NCI-H128 (cell line): Measurements from ENCODE around the gene SMPD3.
"Not testable (repeated sequence)": the region's sequence is repeated elsewhere in the genome, so short reads cannot be mapped to it uniquely, and the experiment has no call there.

Experiments
- DNase-seq: peaks from one replicate; lab custom pipeline; 2025; ENCODE audit not compliant: unreplicated experiment; lab: John Stamatoyannopoulos, UW

Gene SMPD3

DNA sequence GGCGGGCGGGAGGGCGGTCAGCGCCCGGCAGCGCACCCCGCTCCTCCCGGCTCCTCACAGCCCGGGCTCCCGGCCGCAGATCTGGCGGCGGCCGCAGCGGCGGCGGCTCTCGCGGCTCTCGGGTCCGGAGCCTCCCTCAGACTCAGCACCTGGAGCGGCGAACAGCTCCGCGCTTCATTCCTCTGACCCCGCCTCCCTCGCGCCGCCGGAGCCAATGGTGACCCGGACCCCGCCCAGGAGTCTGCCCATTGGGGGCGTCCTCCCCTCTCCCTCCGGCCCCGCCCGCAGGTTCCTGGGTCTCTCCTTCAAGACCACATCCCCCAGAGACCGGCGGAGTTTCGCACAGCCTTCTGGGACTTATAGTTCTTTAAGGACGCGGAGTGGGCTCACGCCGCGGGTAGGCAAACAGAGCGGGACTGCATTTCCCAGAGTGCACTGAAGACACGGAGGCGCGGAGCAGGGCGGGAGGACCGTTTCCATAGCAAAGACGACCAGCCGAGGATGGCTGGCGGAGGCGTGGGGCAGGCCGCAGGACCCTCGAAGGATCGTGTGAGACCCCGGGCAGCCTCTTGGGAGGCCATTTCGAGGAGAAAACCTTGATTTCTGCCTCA is at the start of gene SMPD3:
Gene SMPD3, minus strand, starts transcription at position 149 of the 611 bp plus-strand sequence. CDS start 76,327 bp downstream, outside the sequence.
- peak; percentile 95 for DNase-seq

DNA sequence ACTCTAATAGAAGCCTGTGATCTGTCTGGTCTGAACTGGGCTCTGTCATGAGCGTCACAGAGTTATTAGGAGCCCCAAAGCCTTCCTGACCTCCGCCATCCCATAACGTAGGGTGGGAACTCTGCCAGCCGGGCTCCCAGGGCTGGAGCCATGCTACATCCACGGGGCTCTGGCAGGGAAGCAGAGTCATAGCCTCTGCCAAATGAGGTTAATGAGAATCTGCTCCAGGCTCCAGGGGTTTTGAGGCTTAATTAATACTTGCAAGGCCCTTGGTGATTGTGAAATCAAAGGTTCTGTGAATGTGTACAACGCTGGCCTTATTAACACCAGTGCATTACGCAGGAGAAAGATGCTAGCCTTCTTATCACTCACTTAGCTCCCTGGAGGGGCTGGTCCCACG is 48.4 kb upstream of the SMPD3 start:
- DNase-seq = no peak

DNA sequence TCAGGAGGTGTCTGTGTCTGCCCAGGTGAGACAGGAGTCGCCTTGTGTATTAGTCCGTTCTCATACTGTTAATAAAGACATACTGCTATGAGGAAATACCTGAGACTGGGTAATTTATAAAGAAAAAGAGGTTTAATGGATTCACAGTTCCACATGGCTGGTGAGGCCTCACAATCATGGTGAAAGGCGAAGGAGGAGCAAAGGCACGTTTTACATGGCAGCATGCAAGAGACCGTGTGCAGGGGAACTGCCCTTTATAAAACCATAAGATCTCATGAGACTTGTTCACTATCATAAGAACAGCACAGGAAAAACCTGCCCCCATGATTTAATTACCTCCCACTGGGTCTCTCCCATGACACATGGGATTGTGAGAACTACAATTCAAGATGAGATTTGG is 46.0 kb upstream of the SMPD3 start:
- DNase-seq = not testable (repeated sequence)

DNA sequence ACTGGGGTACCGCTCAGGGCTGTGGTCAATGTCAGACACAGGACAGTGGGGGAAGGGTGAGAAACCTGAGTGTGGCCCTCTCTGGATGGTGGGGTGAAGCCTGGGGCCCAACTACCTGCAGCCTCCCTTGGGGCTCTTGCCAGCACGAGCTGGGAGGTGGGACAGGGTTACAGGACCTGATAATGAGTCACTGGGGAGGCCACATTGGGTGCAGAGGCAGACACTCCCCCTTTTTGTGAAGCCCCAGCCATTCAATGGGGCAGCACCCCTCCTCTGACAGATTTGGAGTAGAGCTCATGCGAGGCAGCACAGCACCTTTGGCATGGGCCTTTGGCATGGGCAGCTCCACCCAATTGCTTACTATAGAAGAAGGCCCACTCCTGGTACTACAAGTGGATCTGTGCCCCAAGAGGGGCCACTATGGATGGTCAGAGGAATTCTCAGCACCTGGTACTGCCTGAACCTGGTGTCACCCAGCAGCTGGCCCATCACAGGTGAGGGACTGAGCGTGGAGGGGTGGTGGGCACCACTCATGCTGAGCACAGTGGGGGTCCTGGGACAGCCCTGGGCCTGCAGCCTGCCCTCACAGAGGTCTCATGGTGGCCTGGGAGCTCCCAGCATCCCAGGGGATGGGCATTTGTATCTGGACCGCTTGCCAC is 45.2 kb upstream of the SMPD3 start:
- DNase-seq = no peak

DNA sequence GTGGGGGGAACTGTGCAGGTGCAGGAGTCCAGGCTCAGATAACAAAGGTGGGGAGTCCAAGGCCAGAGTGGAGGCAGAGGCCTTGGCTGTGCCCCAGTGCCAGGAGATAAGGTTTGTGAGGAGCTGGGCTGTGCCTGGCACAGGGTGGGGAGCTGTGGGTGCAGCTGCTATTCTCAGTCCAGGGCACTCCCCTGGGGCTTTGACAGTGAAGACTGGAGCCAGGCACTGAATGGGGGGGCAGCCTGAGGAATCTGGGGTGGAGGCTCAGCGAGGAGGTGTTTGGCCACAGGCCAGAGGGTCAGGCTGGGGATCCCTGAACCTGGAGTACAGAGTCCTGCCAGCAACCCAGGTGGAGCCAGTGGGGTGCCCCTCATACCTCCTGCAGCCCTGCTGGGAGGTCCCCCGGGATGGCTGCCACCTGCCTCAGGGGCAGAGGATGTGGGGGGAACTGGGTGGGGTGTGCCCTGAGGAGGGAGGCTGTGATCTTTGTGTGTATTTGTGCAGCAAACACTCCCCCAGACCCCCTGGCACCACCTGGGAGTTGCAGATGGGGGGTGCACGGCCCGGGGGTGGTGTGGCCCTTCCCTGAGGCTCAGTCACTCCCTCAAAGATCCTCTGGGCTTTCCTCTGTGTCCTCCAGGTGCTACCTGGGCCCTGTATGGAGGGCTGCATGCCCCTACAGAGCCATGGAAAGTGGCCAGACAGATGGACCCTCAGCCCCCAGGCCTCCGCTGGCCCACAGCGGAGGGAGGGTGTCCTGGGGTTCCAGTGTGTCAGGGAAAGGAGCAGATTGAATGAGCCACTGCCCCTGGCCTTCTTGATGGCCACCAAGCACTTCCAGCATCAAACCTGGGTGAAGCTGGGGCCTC is 44.5 kb upstream of the SMPD3 start:
- DNase-seq = no peak

DNA sequence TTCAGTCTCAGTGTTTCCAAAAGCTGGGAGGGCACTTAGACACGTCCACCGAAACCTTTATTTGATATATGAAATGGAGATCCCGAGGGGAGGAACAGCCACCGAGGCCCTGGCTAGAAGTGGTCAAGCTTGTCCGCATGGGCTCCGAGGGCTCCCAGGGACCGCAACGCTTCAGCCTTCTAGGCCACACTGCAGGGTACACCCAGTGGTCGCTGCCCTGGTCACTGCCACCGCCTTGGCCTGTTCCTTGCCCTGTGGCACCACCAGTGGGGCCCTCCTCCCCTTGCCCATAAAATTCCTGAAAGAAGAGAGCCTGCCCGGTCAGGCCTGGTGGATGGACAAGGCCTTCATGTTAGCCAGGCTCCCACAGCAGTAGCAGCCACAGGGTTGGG is 43.8 kb upstream of the SMPD3 start:
- no peak for DNase-seq

DNA sequence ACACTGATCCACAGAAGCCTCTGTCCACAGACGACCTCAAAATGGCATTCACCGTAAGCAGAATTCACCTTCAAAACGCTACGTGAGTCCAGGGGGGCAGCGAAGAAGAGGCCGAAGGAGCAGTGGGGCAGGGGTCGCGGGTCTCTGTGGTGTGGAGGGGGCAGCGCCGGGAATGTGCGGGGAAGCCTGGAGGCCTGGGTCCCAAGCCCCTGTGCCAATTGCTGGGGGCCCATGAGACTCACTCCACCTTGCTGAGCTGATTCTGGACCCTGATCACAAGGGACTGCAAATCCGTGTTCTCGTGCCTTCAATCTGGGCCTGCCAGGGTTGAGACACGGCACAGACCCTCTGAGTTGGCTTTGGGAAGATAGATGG is 43.3 kb upstream of the SMPD3 start:
- DNase-seq = no peak

DNA sequence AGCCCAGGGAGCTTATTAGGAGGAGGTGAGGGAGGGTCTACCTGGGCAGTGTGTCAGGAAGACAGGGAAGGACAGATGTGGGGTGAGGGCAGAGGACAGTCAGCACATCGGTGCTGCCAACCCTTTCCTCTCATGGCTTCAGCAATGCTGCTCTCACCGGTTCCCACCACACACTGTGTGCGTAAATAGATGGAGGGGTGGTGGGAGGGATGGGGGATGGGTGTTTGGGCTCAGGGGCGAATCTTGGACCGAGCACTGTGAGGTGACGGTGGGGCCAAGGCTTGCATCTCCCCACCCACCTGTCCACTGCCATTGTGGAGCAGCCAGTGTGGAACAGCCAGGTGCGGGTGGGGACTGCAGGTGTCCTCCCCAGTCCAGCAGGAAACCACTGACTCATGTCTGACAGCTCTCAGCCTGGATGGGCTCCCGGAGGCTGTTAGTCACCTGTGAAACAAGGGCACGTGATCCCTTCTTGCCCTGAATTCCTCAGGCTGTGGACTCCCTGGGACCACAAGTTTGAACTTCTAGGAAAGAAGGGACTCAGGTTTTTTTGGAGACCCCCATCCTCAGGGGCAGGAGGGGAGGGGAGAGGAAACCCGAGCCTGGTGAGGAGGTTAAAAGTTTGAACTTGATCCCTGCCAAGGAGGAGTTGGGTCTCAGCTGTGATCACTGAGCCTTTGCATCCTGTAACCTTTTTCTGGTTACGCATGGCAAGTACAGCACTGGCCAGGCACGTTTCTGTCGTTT is 42.7 kb upstream of the SMPD3 start:
- no peak for DNase-seq

DNA sequence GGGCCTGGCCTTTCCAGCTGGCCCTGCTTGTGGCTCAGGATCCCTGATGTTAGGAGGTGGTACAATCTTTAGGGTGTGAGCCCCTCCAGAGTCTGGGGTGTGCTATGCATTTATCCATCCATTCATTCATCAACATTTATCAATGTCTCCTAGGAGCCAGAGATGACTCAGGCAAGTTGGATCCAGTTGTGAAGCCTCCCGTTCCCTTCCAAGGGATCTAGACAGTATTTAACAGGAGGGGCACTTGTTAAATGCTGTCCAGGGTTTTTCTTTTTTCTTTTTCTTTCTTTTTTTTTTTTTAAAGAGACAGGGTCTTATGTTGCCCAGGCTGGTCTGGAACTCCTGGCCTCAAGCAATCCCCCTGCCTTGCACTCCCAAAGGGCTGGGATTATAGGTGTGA is 42.0 kb upstream of the SMPD3 start:
- DNase-seq = no peak

DNA sequence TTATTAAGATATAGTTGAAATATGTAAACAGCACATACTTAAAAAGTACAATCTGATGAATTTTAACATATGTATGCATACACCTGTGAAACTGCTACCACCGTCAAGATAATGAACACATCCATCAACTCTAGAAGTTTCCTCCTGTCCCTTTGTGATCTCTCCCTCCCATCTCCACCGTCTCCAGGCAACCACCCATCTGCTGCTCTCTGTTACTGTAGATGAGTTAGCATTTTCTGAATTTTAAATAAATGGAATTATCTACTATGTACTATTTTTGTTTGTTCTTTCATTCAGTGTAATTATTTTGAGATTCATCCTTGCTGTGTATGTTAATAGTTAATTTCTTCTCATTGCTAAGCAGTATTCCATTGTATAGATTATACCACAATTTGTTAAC is 40.2 kb upstream of the SMPD3 start:
- no peak for DNase-seq

DNA sequence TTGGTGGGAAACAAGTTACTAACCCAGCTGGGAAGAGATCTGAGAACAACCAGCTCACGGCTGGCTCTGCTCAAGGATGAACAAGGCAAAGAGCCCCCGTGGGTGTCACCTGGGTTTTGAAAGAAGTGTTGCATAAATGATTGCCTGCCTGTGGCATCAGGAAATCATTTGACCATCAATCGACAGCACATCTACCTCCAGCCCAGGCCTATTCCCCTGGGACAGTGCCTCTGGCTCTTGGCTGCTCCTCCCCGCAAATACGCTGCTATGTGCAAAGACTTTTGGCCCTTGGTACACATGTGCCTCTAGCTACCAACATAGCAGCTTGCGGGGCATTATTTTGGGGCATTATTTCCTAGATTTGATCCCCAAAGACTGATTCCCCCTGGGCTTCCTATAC is 39.4 kb upstream of the SMPD3 start:
- DNase-seq = no peak

DNA sequence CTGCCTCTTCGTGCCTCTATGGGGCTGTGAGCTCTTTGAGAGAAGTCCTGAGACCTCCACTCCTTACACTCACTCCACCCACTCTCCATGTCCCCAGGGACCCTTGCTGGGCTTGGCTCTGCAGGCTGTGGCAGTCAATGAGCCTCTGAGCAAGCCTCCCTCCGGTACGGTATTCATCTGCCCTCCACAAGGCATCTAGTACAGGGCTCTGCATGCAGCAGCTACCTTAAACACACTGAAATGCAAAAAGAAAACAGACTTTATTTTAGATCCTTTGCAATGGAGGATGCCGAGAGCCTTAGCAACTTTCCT is 38.9 kb upstream of the SMPD3 start:
- DNase-seq = no peak

DNA sequence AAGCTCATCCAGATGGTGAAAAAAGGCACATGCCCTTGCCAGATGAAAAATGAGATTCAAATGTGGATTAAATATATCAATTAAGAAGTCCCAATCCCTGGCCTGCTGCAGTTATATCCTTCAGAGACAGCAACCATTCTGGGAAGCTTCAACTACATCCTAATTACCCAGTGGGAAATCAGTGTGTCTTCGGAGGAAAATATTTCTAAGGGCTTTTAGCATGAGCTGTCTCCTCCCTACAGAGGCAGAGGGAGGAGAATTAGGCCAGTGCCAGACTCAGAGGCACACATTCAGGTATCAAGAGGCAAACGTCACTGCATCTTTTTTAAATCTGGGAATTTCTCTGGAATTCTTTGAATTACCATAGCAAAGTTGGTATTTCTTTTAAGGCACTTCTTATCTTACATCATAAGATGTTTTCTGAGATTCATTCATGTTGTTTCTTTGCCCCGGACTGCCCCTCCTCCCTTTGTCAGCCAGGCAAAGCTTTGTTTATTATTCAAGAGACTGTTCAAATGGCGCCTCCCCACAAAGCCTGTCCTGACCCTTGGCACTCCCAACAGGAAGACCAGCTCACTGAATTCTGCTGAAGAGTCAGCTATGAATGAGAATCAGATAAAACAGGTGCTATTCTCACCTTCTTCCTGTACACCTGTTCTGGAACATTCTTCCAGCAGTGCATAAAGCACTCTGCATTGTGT is 38.3 kb upstream of the SMPD3 start:
- no peak for DNase-seq

DNA sequence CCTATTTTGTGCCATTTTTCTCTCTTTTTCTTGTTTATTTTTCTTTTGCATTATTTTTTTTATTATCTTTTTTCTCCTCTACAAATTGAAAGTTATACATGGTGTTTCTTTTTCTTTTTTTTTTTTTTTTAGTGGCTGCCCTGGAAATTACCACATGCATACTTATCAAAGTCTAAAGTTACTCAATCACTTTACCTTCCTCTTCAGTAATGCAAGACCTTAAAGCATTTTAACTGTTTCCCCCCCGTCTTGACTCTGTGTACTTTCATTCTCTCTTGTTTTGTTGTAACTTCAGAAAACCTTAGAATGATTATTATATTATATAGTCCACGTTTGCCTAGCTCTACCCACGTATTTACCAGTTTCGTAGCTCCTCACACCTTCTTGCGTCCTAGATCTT is 33.3 kb upstream of the SMPD3 start:
- no peak for DNase-seq

DNA sequence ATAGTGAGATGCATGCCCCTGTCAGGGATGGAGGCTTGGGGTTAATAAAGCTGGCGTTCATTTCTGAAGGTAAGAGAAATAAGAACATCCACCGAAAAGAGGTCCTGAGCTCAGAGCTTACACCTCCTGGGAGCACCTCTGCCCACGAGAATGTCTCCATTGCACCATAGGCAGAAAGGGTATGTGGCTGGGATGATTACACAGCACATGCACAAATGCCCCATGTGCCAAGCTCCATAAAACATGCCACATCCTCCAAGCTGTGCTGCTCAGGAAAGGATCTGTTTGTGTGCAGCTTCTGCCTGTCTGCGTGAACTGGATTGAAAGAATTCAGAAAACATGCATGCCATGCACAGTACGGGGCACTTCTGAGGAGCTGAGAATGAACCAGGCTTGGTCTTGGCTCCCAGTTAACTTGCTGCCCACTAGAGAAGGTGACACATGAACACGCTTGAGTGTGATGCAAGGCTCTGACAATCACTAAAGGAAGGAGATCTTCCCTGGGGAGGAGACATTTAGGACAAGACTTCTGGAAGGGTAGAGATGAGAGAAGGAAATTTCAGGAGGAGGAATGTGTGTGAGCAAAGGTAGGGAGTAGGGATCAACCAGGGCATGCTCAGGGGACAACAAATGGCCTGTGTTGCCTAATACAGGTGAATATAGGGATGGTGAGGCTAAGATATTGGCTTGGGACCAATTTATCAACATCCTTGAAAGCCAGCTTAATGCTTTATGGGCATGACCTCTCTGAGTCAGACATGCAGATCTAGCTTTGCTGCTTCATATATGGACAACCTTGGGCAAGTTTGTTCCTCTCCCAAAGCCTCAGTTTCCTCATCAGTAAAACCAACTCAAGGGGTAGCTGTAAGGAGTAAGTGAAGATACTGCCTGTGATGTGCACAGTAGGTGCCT is 32.0 kb upstream of the SMPD3 start:
- no peak for DNase-seq

DNA sequence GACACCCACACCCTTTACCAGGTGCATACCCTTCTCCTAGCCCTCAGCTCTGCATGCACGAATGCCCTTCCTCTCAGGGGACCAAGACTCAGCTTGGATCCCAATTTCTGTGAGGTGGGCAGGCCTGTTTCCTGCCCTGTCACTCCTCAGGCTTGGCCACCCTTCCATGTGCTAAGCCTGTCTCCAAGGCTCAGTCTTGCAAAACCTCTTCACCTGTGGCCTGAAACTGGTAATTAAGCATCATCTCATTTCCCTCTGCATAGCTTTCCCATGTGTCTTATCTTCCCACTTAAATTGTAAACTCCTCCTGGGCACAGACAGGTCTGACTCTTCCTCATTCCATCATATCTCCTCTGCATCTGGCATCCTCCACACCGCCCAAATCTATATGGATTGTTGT is 31.0 kb upstream of the SMPD3 start:
- DNase-seq = no peak

DNA sequence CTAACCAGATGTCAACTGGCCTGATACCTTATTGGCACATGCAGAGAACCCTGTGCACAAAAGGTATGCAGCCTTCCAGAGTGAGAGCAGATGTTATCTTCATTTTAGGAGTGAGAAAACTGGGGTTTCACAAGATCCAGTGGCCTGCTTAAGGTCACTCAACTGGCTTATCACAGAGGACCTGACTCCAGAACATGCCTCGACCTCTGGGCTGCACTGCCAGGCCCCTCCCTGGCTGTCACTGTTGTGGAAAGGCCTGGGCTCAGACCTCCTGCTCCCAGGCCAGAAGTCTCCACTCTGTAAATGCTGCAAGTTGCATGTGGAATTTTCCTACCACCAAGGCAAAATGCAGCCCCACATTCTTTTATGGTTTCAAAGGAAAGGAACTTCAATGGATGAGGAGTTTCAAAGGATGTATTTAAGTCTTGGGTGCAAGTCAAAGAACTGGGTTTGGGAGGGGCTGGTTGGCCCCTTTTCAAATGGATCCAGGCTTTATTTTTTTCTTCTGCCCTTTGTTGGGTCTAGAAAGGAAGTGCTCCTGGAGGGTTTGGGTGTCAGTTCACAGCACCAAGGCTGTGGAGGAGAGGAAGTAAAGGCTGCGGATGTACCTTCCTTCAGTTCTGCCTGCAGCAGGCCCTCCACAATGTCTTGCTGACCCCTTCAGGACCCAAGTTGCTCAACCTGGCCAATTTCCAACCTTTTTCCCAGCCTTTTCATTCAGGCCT is 30.4 kb upstream of the SMPD3 start:
- no peak for DNase-seq

DNA sequence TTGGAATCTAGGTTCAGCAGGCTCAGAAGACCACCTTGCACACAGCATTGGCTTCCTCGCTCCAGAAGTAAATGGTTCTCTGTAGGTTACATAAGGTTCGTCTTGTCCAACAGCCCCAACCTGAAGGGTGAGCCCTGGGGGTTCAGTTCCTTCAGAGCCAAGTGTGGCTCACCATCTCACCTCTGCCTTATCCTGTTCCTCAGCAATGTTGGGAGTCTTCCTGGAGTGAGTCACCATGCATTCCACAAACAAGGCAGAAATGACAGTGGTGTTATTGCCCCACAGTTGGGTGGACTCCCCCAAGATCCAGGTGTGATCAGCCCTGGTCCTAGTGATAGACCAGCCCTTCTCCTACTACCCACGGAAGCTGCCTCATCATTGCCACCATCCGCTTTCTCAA is 26.8 kb upstream of the SMPD3 start:
- no peak for DNase-seq

DNA sequence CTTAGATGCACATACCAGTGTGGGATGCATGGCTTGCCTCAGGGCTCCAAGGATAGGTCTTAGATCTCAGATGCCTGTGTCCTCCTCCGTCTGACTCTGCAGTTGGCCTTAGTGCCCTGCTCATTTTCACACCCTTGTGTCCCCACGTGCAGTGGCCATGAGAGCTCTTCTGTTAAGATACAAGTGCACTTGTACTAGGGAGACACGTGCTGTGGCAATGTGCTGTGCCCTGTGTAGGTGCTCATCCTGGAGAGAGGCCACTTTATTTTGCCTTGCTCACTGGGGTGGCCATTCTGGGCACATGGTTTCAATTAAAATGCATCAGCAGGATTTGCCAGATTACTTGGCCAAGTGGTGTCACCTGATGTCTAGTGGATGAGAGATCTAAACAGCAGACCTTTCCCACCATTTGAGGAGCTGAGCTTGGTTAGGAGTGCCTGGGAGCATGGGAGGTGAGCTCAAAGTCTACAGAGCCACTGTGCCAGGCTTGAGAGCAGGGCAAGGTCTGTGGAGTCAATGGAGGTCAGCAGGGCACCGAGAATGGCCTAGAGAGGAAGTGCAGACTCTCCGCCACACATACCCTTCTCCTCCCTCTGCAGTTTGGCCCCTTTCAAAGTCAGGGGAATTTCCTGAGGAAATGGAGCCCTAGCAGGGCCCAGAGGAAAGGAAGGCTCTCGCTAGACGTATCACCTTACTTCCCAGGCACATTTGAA is 25.2 kb upstream of the SMPD3 start:
- DNase-seq = no peak
